Measurements from ENCODE around the gene BLACAT1. TPM values are rescaled to one million over a fixed set of nuclear protein-coding genes. Genes with fewer than 3 reads are reported as not detected.

The BLACAT1 gene
- total and polyA plus RNA-seq, 2 of the 8 experiments (the other 6 are each of a cell fraction or from before 2014, with no cell fraction given): 3.5 to 10.5 TPM

- H3K36me3 ChIP-seq (ENCODE audit: control insufficient read depth in 2 of 4, insufficient read depth in 4 of 4, low read length in 3 of 4): no peaks in the 10 kb centered on the region
- H4K91ac ChIP-seq (replicated peaks; ENCODE audit: insufficient read length, low read length): no peak overlapping the region
- no peak overlapping the region for H3K27ac ChIP-seq (ENCODE audit: low read depth, low read length)
- peaks cover 0 to 3% of the 10 kb centered on the region in 2 experiments for H4K20me1 ChIP-seq (replicated peaks in 1 of 2; ENCODE audit: control insufficient read depth in 1 of 2, insufficient read depth in 2 of 2, low read length in 2 of 2)
- no peak overlapping the region for H3K4me3 ChIP-seq (ENCODE audit: extremely low read depth in 1 of 4, insufficient read depth in 2 of 4, low read depth in 3 of 4, low read length in 4 of 4)
- H3K4ac ChIP-seq (replicated peaks; ENCODE audit: insufficient read length, low read depth, low read length): no peak overlapping the region
- H2BK15ac ChIP-seq (ENCODE audit: low read length): no peak overlapping the region
- no peak overlapping the region for H2AK5ac ChIP-seq (ENCODE audit: low read depth, low read length)
- peaks cover 4% of the 10 kb centered on the region for H3K23me2 ChIP-seq (ENCODE audit: low read depth, low read length)
- no peak overlapping the region for H2BK5ac ChIP-seq (ENCODE audit: low read depth, low read length)
- H3K79me1 ChIP-seq (ENCODE audit: low read depth, low read length): no peaks in the 10 kb centered on the region
- no peak overlapping the region for H2BK120ac ChIP-seq (replicated peaks; ENCODE audit: low read depth, low read length)
- H3K18ac ChIP-seq (ENCODE audit: extremely low read depth, low read length): no peak overlapping the region
- 85% methylated on average over 1 of the region's 1 CpG; no CpG with 5 or more reads in 1 of the 2 experiments for WGBS, 2 experiments (ENCODE audit: extremely low coverage in 1 of 2, insufficient coverage in 1 of 2, insufficient read length in 1 of 2, insufficient replicate concordance in 2 of 2, low coverage in 1 of 2, low lambda C conversion rate in 2 of 2, missing lambda C conversion rate in 1 of 2)
- no peak overlapping the region for H4K5ac ChIP-seq (ENCODE audit: insufficient read length, low read depth, low read length)
- FAIRE-seq: no peak
- no peak for DNase-seq (ENCODE audit: low read depth in 1 of 2, low spot score in 2 of 2)
- no peak overlapping the region for H3K4me2 ChIP-seq (ENCODE audit: insufficient read depth in 1 of 2, low read depth in 2 of 2, low read length in 2 of 2)
- H3K14ac ChIP-seq (ENCODE audit: insufficient read length): no peak overlapping the region
- peak; percentile 60; the same call in 1 of the 2 replicates for TF ChIP-seq KDM1A (IDR thresholded peaks at IDR 0.05; ENCODE audit: borderline replicate concordance, low read length)
- no peak for TF ChIP-seq SP4 (IDR thresholded peaks at IDR 0.05; ENCODE audit: low read length)
- no peak for TF ChIP-seq JUN (IDR thresholded peaks at IDR 0.05; ENCODE audit: low read depth, low read length)
- no peak overlapping the region for H3K23ac ChIP-seq (ENCODE audit: insufficient read length)
- POLR2A ChIA-PET (ENCODE audit: partially characterized antibody): interaction anchor here (0.9 to 1.4 kb wide), 2 partner anchors 23 to 38 kb away, joined by 3 read pairs; no protein-coding TSS in a partner anchor
- peaks cover 0 to 2% (median 0%) of the 10 kb centered on the region in 4 experiments; a peak in 3 of 7 replicates for H3K27me3 ChIP-seq (replicated peaks in 1 of 4; ENCODE audit: control insufficient read depth in 3 of 4, extremely low read depth in 1 of 4, insufficient read depth in 3 of 4, low read length in 3 of 4)
- CTCF ChIA-PET (ENCODE audit: partially characterized antibody): interaction anchor here (0.7 to 31.2 kb wide), 10 partner anchors 13 to 214 kb away, joined by 3 to 767 read pairs (median 6); partner anchors contain the start of gene BLACAT1
- H4K8ac ChIP-seq (ENCODE audit: extremely low read depth, insufficient read depth, low read length): no peak overlapping the region
- no peak overlapping the region for H3K56ac ChIP-seq (replicated peaks; ENCODE audit: insufficient read length, low read depth, low read length)
- H3K9me3 ChIP-seq (ENCODE audit: insufficient read depth in 2 of 2, low read depth in 1 of 2, low read length in 1 of 2): 0 out of 4 replicates have a peak, but pooled peaks cover 0 to 5% of the 10 kb centered on the region in 2 experiments
- no peak overlapping the region for H2BK20ac ChIP-seq (ENCODE audit: low read length)
- peaks cover 0 to 23% (median 15%) of the 10 kb centered on the region in 4 experiments; a peak in 6 of 7 replicates for H3K4me1 ChIP-seq (replicated peaks in 1 of 4; ENCODE audit: control insufficient read depth in 3 of 4, insufficient read depth in 4 of 4, low read length in 3 of 4)
- H3K9ac ChIP-seq (replicated peaks in 1 of 4; ENCODE audit: extremely low read depth in 1 of 4, low read depth in 3 of 4, low read length in 3 of 4): no peak overlapping the region
- no peaks in the 10 kb centered on the region for H3K79me2 ChIP-seq (ENCODE audit: control insufficient read depth in 1 of 2, insufficient read depth in 2 of 2, low read length in 2 of 2)
- no peak overlapping the region for H2BK12ac ChIP-seq (ENCODE audit: low read depth, low read length)
- no peak overlapping the region for H2AFZ ChIP-seq (ENCODE audit: low read length)
Observed at GRCh38 chr1:205475855-205476254, 20.0 kb upstream of the BLACAT1 start.
